ENCODE measurements around the gene DOCK4. TPM values are rescaled to one million over a fixed set of nuclear protein-coding genes. Genes with fewer than 3 reads are reported as not detected.

DOCK4 gene
- total RNA-seq, 4 donors from 2014 or later: 12.7 to 28.4 (median 19.5) TPM

- no peak for DNase-seq
- TF ChIP-seq CTCF (IDR thresholded peaks at IDR 0.05): no peak
- no peak for TF ChIP-seq POLR2A (IDR thresholded peaks at IDR 0.05)
- TF ChIP-seq EP300 (IDR thresholded peaks at IDR 0.05; ENCODE audit: low read depth): no peak
- no peak for TF ChIP-seq POLR2AphosphoS5 (IDR thresholded peaks at IDR 0.05)
- no peaks in the 10 kb centered on the region for H3K36me3 ChIP-seq
- WGBS, 2 donors (ENCODE audit: low coverage in 1 of 2): 75 to 78% methylated on average over 1 of the region's 1 CpG
- no peak overlapping the region for H3K4me3 ChIP-seq
- no peak overlapping the region for H3K27ac ChIP-seq
- peaks cover 0 to 7% (median 0%) of the 10 kb centered on the region in 4 donors for H3K4me1 ChIP-seq
- H3K27me3 ChIP-seq: no peaks in the 10 kb centered on the region
- in situ Hi-C loops (cut with MboI; ENCODE audit: low pct_ligation_motif_present in 1 of 4, low pct_unique_long_range_greater_than_20kb in 1 of 4, low sequenced_read_pairs in 3 of 4) (no loop called here), intact Hi-C loops (cut with DNase I; ENCODE audit: low total_unique reads) (no loop called here)
- no peaks in the 10 kb centered on the region for H3K9me3 ChIP-seq
Measured at GRCh38 chr7:112186300-112186699, 19.9 kb downstream of the DOCK4 start.

GRCh38 chr7:112185005-112185834, 21.0 kb downstream of the DOCK4 start:
- intact Hi-C loops (cut with DNase I; ENCODE audit: low total_unique reads) (no loop called here), in situ Hi-C loops (cut with MboI; ENCODE audit: low pct_ligation_motif_present in 1 of 4, low pct_unique_long_range_greater_than_20kb in 1 of 4, low sequenced_read_pairs in 3 of 4) (no loop called here)
- no peak for DNase-seq
- Histone ChIP-seq H3K4me1 (peaks cover 0 to 7% (median 0%) of the 10 kb centered on the region in 4 donors), H3K27ac (no peak overlapping the region), H3K4me3 (no peak overlapping the region), H3K36me3 (no peaks in the 10 kb centered on the region), H3K27me3 (no peaks in the 10 kb centered on the region), H3K9me3 (no peaks in the 10 kb centered on the region)
- TF ChIP-seq EP300 (IDR thresholded peaks at IDR 0.05; ENCODE audit: low read depth) (no peak), CTCF (IDR thresholded peaks at IDR 0.05) (no peak), POLR2AphosphoS5 (IDR thresholded peaks at IDR 0.05) (no peak), POLR2A (IDR thresholded peaks at IDR 0.05) (no peak)
- WGBS, 2 donors (ENCODE audit: low coverage in 1 of 2): 65 to 85% methylated on average over 2 to 4 of the region's 4 CpGs

GRCh38 chr7:112184455-112184854, 21.7 kb downstream of the DOCK4 start:
- DNase-seq: no peak
- in situ Hi-C loops (cut with MboI; ENCODE audit: low pct_ligation_motif_present in 1 of 4, low pct_unique_long_range_greater_than_20kb in 1 of 4, low sequenced_read_pairs in 3 of 4): no loop called here
- intact Hi-C loops (cut with DNase I; ENCODE audit: low total_unique reads): no loop called here
- Histone ChIP-seq H3K36me3 (no peaks in the 10 kb centered on the region), H3K4me3 (no peak overlapping the region), H3K4me1 (peaks cover 0 to 11% (median 0%) of the 10 kb centered on the region in 4 donors), H3K9me3 (no peaks in the 10 kb centered on the region), H3K27me3 (no peaks in the 10 kb centered on the region), H3K27ac (no peak overlapping the region)
- TF ChIP-seq CTCF (IDR thresholded peaks at IDR 0.05) (no peak), POLR2AphosphoS5 (IDR thresholded peaks at IDR 0.05) (no peak), POLR2A (IDR thresholded peaks at IDR 0.05) (no peak), EP300 (IDR thresholded peaks at IDR 0.05; ENCODE audit: low read depth) (no peak)
- WGBS, 2 donors (ENCODE audit: low coverage in 1 of 2): 80% methylated on average over 2 of the region's 2 CpGs; no CpG with 5 or more reads in 1 of the 2 donors

DNA sequence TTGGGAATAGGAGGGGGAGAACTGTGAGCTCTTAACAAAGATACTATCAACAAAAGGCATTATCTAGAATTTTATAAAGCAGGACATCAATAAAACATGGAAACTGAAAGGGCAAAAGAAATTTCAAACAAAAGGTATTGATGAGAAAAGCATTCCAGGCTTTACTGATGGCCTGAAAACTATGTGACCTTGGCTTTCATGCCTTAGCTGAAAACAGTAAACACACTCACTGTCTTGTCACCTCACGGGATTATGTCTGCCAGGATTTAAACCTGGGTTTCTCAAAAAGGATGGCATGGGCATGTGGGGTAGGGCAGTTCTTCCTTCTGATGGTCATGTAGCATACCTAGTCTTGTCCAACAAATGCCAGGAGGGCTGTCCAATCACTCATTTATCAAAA, 22.9 kb downstream of the DOCK4 start:
- H3K4me1 ChIP-seq: peaks cover 0 to 11% (median 0%) of the 10 kb centered on the region in 4 donors
- in situ Hi-C loops (cut with MboI; ENCODE audit: low pct_ligation_motif_present in 1 of 4, low pct_unique_long_range_greater_than_20kb in 1 of 4, low sequenced_read_pairs in 3 of 4): no loop called here
- whole genome bisulfite sequencing, 2 donors (ENCODE audit: low coverage in 1 of 2): 100% methylated on average over 1 of the region's 1 CpG; no CpG with 5 or more reads in 1 of the 2 donors
- TF ChIP-seq CTCF (IDR thresholded peaks at IDR 0.05) (no peak), POLR2AphosphoS5 (IDR thresholded peaks at IDR 0.05) (no peak), EP300 (IDR thresholded peaks at IDR 0.05; ENCODE audit: low read depth) (no peak), POLR2A (IDR thresholded peaks at IDR 0.05) (no peak)
- no peaks in the 10 kb centered on the region for H3K9me3 ChIP-seq
- intact Hi-C loops (cut with DNase I; ENCODE audit: low total_unique reads): no loop called here
- no peaks in the 10 kb centered on the region for H3K36me3 ChIP-seq
- H3K27me3 ChIP-seq: no peaks in the 10 kb centered on the region
- DNase-seq: no peak
- H3K27ac ChIP-seq: no peak overlapping the region
- no peak overlapping the region for H3K4me3 ChIP-seq
